K562 (cell line): ENCODE results near the gene DXO. TPM values are rescaled to one million over a fixed set of nuclear protein-coding genes. Genes with fewer than 3 reads are reported as not detected.
A peak's percentile ranks its signal among the peaks of the same experiment; 100 is the strongest.

Experiments used
- BRD4 ChIP-seq: fragments of 200-600 bp; sonication (generic); IDR thresholded peaks from 2 replicates; pipeline ENCODE4 v1.6.1; 2017; ENCODE audit warnings: inconsistent platforms
- CHAMP1 ChIP-seq: fragments of 450-650 bp; IDR thresholded peaks from 2 replicates; pipeline ENCODE4 v1.6.1; 2016; ENCODE audit warnings: mild to moderate bottlenecking
- FOXK2 ChIP-seq, 2 experiments: fragments of 450-650 bp; IDR thresholded peaks in 1 of 2; conservative IDR thresholded peaks in 1 of 2; 2 replicates each; pipeline ENCODE4 v1.6.1; 2016; ENCODE audit warnings: low read depth in 2 of 2, mild to moderate bottlenecking in 1 of 2
- IRF1 ChIP-seq: sonication (generic); formaldehyde crosslinking; IDR thresholded peaks from 2 replicates; pipeline ENCODE4 v1.8.0; 2022; ENCODE audit warnings: missing genetic modification reagents, mild to moderate bottlenecking, borderline replicate concordance
- KAT2B ChIP-seq: IDR thresholded peaks from one replicate; pipeline ENCODE4 v1.6.1; 2012; ENCODE audit warnings: low read depth, mild to moderate bottlenecking, control low read depth, inconsistent platforms, low read length, moderate library complexity
- MTA2 ChIP-seq: fragments of 450-650 bp; IDR thresholded peaks from 2 replicates; pipeline ENCODE4 v1.6.1; 2016; ENCODE audit warnings: low read depth
- NKRF ChIP-seq: fragments of 450-650 bp; IDR thresholded peaks from 2 replicates; pipeline ENCODE4 v1.6.1; 2016; ENCODE audit warnings: borderline replicate concordance
- NONO ChIP-seq, 2 experiments: fragments of 200-400 bp in 1 of 2; fragments of 450-650 bp in 1 of 2; formaldehyde crosslinking in 1 of 2; IDR thresholded peaks; 2 replicates each; pipeline ENCODE4 v1.6.1; 2017; ENCODE audit warnings: low read depth in 2 of 2, mild to moderate bottlenecking in 2 of 2, moderate library complexity in 2 of 2, low read length in 1 of 2
- NR3C1 ChIP-seq: sonication (generic); formaldehyde crosslinking; IDR thresholded peaks from 2 replicates; pipeline ENCODE4 v1.8.1; 2022; ENCODE audit warnings: missing genetic modification reagents
- POLR2H ChIP-seq: IDR thresholded peaks from 2 replicates; pipeline ENCODE4 v1.6.1; 2016; ENCODE audit warnings: missing genetic modification characterization, low read depth, mild to moderate bottlenecking, control low read depth, missing compliant biosample characterization, moderate library complexity
- POU5F1 ChIP-seq: fragments of 150-350 bp; IDR thresholded peaks from 2 replicates; pipeline ENCODE4 v1.6.1; 2014; ENCODE audit warnings: borderline replicate concordance, low read length, low read depth, mild to moderate bottlenecking; ENCODE audit not compliant: partially characterized antibody
- SMAD1 ChIP-seq: fragments of 150-350 bp; IDR thresholded peaks from 2 replicates; pipeline ENCODE4 v1.6.1; 2014; ENCODE audit warnings: low read length, low read depth; ENCODE audit not compliant: partially characterized antibody
- SNAPC5 ChIP-seq: fragments of 250-450 bp; sonication (Bioruptor Pico); IDR thresholded peaks from 2 replicates; pipeline ENCODE4 v1.8.0; 2021; ENCODE audit warnings: moderate library complexity, mild to moderate bottlenecking, inconsistent platforms
- TARDBP ChIP-seq: fragments of 450-650 bp; IDR thresholded peaks from 2 replicates; pipeline ENCODE4 v1.6.1; 2016
- USF1 ChIP-seq: sonication (generic); formaldehyde crosslinking; IDR thresholded peaks from 2 replicates; pipeline ENCODE4 v1.9.0; 2022; ENCODE audit warnings: mild to moderate bottlenecking, missing genetic modification reagents
- ZNF609 ChIP-seq: sonication (generic); formaldehyde crosslinking; IDR thresholded peaks from 2 replicates; pipeline ENCODE4 v1.8.1; 2023; ENCODE audit warnings: missing genetic modification reagents, mild to moderate bottlenecking, borderline replicate concordance
- ZNF699 ChIP-seq: fragments of 250-450 bp; sonication (Bioruptor Pico); IDR thresholded peaks from 2 replicates; pipeline ENCODE4 v1.8.0; 2021; ENCODE audit warnings: mild to moderate bottlenecking, moderate library complexity; ENCODE audit not compliant: insufficient replicate concordance
- ZZZ3 ChIP-seq: fragments of 450-650 bp; IDR thresholded peaks from 2 replicates; pipeline ENCODE4 v1.6.1; 2016; ENCODE audit warnings: antibody characterized with exemption, mild to moderate bottlenecking, moderate library complexity
- polyA plus RNA-seq, 8 experiments: library from polyadenylated mRNA; depleted of rRNA in 4 of 8; stranded (reverse) in 5 of 8; unstranded in 3 of 8; fragments of >200 nt; fragmentation: Nextera tagmentation in 2 of 8; fragmentation: Illumina TruSeq in 1 of 8; extraction: Ambion mirVana in 2 of 8; extraction: Trizol in 1 of 8; gene quantifications; 2 replicates each; pipeline versions ENCODE4 v1.2.1 to v1.2.3, GENCODE V29; 2011 to 2014; ENCODE audit warnings: inconsistent platforms in 1 of 8, missing spikeins in 1 of 8
- total RNA-seq, 7 experiments: library from RNA; depleted of rRNA in 6 of 7; stranded (reverse); fragments of >200 nt in 6 of 7; fragmentation: Illumina TruSeq in 2 of 7; extraction: Trizol in 2 of 7; gene quantifications; 2 replicates each; pipeline versions ENCODE4 v1.2.1 to v1.2.3, GENCODE V29; 2011 to 2021; ENCODE audit warnings: low replicate concordance in 1 of 7

Gene DXO
- total and polyA plus RNA-seq, 9 of the 15 experiments (the other 6 are each of a cell fraction or from before 2014, with no cell fraction given): 6.4 to 35.1 (median 19.4) TPM

GRCh38 chr6:31958412-31958740 lies 13.6 kb downstream of the DXO start (continued):
- no peak for TF ChIP-seq ZNF609 (CRISPR knock-in tag)
- TF ChIP-seq POU5F1: no peak
- no peak for TF ChIP-seq BRD4
- no peak for TF ChIP-seq CHAMP1
- TF ChIP-seq ZNF699 (CRISPR knock-in tag): no peak
- TF ChIP-seq NONO (IDR thresholded peaks at IDR 0.05; ENCODE audit: low read depth in 2 of 2, low read length in 1 of 2): no peak
- TF ChIP-seq TARDBP: no peak
- no peak for TF ChIP-seq MTA2
- peak; percentile 27 for TF ChIP-seq USF1 (CRISPR knock-in tag)
- TF ChIP-seq IRF1 (CRISPR knock-in tag): no peak
- TF ChIP-seq KAT2B: no peak
- TF ChIP-seq NR3C1: no peak
- no peak for TF ChIP-seq SNAPC5
- TF ChIP-seq NKRF: no peak
- TF ChIP-seq SMAD1: no peak
- no peak for TF ChIP-seq ZZZ3
- TF ChIP-seq POLR2H (tag): no peak
- TF ChIP-seq FOXK2 (conservative IDR thresholded peaks at IDR 0.05 in 1 of 2, IDR thresholded peaks at IDR 0.05 in 1 of 2; ENCODE audit: low read depth in 2 of 2): no peak
